ENCODE measurements around the gene BMP2.

BMP2 gene

DNA sequence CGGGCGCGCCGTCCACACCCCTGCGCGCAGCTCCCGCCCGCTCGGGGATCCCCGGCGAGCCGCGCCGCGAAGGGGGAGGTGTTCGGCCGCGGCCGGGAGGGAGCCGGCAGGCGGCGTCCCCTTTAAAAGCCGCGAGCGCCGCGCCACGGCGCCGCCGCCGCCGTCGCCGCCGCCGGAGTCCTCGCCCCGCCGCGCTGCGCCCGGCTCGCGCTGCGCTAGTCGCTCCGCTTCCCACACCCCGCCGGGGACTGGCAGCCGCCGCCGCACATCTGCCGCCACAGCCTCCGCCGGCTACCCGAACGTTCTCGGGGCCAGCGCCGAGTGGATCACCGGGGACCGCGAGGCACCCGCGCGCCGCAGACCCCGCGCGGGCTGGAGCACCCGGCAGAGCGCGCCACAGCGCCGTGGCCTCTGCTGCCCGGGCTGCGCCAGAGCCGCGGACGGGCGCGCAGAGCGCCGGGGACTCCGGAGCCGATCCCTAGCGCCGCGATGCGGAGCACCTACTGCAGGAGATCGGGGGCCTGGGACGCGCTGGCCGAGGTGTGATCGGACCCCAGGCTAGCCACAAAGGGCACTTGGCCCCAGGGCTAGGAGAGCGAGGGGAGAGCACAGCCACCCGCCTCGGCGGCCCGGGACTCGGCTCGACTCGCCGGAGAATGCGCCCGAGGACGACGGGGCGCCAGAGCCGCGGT lies at the start of gene BMP2:
Gene BMP2, plus strand, starts transcription at position 151 of the 692 bp plus-strand sequence. CDS start 2,441 bp downstream, outside the sequence.
- DNase-seq, result no peak

DNA sequence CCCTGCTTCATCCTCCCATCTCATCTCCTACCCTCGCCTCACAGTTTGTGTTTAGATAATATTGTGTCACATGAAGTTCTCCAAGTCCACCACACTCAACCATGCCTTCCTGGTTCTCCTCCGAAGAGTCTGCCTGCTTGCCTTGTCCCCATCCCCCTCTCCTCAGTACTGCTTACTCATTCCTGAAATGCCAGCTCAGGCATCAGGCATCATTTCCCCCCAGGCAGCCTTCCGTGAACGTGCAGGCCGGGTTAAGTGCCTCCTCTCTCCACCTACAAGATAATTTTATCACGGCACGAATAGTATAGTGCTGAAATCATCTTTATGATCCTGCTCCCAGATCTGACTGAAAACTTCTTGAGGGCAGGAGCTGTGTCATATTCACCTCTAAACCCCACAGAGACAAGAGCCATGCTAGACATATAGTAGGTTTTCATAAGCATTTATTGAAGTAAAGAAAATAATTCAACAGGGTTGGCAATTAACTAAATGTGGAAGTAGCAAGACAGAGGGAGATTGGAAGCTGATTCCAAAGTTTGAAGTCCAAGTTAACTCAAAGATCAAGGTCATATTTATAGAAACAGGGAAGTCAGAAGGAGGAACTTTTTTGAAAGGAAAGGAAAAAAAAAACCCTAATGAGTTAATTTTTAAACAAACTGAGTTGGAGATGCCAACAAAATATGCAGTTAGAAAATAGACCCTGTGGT lies 48.7 kb upstream of the BMP2 start:
- DNase-seq, result no peak

DNA sequence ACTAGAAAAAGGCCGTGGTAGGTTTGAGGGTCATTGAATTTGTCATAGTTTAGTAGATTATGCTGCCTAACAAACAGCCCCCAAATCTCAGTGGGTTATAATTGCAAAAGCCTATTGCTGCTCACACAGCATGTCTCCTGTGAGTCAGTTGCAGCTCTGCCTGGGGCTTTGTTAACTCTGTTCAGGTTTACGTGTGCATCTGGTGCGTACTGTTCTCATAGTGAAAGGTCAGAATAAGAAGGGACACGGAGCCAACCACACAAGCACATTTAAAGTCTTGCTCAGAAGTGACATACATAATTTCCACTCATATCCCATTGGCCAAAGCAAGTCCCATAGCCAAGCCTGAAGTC lies 48.1 kb upstream of the BMP2 start:
- no peak for DNase-seq

DNA sequence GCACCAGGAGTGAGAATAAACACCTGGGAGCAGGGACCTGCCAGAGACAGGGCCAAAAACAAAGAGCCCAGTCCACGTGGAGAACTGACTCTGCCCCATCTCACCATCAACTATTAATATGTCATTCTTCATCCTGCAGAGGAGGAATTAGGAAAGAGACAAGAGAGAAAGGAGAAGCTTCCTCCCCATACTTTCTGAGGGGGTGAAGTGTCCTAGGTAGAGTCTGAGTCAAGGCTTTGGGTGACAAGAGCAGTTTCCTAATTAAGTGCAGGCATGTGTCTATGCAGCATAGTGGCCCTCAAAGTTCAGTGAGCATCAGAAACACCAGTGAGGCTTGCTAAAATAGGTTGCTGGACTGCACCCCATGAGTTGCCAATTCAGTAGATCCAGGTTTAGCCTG lies 40.7 kb upstream of the BMP2 start:
- no peak for DNase-seq

DNA sequence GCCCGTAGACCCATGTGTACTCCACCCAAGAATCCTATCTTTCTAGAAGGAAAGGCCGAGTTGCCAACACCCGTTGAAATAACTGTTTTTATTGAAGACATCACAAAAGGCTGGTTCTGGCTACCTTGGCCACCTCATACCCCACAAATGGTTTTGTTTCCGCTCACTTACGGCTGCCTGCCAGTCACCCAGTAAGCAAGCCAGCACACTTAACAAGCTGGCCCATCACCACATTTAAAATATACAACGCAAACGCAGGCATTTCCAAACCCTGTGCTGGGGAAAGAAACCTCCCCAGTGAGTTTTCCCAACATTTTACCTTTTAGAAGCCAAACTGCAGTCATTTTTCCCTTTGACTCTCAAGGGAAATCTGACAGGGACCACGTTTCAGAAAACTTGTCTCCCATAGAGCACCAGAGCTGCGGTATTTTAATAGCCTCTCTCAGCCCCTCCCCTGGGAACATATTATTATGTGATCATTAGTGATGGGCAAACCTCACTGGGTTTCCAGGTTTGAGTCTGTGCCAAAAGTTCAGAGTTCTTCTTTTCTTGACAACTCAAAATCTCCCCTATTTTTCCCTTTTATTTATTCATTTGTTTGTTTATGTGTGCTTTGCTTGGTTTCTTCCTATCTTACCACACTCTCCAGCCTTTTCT lies 36.7 kb upstream of the BMP2 start:
- DNase-seq, result no peak

DNA sequence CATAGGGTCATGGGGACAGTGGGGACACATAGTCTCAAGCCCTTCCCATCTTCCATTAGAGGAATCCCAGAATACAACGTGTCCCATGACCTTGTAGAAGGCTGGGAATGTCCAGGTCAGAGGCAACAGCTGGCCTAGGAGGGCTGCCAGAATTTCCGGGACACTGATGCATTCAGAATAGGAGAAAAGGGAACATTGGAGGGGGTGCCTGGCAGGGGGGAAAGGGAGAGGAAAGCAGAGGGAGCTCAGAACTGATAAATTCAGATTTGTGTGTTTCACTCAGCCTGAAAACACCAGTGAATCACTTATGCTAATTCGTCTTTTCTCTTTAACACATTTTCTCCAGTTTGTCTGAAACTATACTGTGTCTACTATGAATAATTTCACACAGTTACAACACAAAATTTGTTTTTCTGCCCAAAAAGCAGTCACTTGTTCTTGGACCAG lies 35.5 kb upstream of the BMP2 start:
- DNase-seq, result no peak

DNA sequence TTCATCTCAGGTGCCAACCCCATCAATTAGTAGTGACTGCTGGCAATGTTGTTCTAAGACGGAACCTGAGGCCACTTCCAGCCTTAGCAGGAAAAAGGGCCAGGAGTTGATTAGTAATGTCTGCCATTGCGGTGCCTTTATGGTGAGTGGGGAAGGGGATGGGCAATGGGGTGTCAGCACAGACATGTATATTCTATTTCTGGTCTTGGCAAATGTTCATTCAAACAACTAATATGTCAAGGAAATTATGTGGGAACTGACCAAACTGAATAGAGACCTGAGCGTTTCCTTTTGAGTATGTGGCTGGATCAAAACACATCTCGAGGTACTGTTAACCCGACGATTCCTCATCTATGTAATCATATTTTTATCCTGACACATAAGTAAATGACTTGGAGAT lies 34.6 kb upstream of the BMP2 start:
- DNase-seq, result no peak

DNA sequence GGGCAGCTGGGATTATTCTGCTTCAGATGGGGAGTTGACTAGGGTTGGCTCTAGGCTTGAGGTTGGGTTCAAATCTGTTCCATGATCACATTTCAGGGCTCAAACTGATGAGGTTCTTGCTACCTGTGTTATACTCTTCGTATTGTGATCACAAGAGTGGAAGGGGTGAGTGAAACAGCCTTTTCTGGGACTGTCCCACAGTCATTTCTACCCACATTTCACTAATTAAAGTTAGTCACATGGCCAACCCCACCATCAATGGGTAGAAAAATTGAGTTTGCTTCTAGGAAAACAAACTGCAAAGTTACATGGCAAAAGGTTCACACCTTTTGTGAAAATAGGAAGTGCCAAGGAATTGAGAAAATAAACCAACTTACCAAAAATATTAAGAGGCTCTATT lies 33.5 kb upstream of the BMP2 start:
- no peak for DNase-seq

DNA sequence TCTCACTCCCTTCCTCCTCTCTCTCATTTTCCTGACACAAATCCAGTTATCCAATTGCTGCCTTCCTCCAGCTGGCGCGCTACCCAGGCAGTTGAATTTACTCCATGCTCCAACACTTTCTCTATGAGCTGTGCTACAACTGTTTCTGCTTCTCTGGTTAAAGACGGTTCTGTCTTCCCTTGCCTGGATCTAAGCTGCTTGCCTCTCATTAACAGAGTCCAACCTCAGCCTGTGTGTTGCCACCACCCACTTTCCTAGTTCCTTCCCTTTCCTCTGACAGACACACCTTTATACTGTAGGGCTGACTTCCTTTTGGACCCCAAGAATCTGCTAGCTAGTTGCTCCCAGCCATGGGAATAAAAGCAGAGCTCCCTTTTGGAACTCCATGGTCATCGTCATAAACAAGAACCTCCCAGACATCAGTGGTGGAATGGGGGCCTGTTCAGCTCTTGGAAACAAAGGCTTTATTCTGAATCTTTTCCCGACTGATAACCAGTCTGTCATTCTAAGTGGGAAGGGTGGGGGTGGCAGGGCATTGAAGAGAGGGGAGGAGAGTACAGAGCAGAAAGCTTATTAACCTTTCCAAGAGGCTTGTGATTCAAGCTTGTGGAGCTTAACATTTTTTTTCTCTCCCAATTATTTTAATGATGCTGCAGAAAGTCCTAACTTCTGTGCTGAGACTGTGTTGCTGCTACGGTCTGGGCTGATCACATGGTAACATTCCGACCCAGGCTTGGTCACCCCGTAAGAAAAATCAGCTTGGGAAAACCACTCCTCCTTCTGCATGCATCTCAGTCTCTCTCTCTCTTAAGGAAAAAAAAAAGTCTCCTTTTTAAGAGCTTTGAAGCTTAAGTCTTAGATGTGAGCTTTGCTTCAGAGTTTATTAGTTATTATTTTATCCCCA lies 31.3 kb upstream of the BMP2 start:
- no peak for DNase-seq

DNA sequence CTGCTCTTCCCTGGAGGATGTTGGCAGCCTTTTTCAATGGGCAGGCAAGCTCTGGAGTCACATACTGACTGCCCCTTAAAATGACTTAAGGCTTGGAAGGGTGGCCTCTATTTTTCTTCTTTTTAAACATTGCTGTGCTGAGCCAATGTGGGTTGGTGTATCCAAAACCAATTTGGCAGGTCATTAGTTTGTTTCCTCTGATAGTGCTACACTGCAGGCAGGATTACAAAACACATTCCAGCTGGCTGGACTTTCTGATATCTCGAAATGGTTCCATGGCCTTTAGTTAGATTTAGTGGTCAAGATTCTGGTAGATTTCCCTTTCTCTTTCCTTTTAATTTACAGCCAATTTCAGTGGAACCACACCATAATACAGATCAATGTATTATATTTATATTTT lies 28.1 kb upstream of the BMP2 start:
- DNase-seq, result no peak

DNA sequence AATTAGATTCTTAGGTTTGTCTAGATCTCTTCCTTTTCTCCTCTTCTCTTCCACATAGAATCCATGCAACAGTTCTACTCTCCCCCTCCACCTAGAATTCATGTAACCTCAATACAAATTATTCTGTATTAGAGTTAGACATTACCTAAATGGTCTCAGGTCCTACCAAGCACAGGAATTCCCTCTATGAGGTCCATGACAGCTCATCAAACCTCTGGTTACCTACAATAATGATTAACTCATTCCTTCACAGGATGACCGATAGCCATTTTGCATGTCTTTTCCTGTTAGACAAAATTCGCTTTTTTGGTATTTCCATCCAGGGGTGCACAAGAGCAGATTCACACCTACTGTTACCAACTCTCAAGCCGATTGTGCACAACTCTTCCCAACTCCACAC lies 27.4 kb upstream of the BMP2 start:
- DNase-seq, result no peak

DNA sequence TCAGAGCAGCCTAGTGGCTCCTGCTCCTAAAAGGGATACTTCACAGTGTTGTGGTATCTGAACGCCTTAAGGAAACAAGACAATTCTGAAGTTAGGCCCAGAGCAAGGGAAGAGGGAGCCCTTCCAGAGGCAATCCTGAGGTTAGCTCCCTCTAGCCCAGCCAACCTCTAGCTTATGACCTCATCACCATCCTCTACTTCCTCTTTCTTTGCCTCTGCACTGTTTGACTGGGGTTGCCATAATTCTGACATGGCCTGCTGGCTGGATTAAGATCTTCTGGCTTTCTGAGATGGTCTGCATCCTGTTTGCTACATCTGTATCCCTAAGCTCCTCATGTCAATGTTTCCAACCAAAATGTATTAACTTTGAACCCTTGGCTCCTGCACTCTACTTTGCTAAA lies 23.3 kb upstream of the BMP2 start:
- DNase-seq, result no peak

DNA sequence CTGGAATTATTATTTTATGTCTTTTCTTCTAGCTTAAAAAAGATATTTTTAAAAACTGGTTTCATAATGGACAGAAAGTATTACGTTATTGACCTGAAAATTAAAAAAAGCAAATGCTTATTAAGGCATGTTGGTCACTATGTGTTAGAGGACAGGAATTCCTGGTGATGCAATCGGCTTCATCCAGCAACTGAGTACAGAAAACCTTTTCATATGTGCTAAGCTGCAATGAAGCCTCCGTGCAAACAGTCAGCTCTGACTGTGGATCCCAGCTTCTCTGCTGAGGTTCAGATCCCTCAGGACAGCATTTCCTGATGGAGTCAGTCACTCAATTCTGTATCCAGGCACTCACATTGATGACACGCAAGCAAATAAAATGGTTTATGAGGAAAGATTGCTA lies 22.7 kb upstream of the BMP2 start:
- no peak for DNase-seq

DNA sequence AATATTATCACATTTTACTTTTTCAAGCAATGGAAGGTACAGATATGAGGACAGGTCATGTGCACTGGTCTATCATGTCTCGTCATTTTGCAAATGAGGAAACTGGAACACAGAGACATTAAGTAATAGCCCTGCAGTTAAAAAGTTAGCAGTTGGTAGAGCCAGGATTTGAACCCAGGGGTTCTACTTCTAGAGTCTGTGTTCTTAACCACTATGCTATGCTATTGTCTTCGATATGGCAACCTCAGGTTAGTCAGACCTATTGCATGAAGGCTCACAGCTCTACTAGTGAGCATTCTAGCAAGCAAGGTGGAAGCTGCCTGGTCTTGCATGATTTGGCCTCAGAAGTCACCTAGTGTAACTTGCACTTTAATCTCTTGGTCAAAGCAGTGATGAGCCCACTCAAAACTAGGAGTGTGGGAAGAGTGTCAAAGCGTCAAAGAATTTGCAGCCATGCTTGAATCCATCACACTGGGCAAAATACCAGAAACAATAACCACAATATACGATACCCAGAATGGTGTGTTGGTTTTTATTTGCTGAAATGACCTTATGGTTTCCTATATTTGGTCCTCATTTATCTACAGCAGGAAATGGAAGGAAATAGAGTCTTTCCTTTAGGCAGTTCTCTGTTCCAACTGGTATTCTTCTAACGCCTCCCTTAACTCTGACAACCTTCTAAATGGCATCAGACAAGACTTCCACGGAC lies 20.4 kb upstream of the BMP2 start:
- no peak for DNase-seq

DNA sequence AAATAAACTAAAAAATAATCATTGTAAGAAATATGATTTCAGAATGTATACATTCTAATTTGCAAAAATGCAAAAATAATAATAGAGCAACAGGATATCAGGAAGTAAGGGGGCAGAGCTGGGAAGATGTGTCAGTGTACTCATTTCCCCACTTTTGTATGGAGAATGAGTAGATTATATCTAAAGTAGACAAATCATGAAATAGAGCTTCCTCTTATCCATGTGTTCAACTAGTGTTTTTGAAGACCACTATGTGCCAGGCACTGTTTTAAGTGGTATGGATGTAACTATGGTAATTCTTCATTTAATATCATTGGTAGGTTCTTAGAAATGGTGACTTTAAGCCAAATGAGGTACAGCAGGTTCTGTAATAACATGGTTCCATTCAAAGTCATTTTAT lies 17.0 kb upstream of the BMP2 start:
- no peak for DNase-seq

DNA sequence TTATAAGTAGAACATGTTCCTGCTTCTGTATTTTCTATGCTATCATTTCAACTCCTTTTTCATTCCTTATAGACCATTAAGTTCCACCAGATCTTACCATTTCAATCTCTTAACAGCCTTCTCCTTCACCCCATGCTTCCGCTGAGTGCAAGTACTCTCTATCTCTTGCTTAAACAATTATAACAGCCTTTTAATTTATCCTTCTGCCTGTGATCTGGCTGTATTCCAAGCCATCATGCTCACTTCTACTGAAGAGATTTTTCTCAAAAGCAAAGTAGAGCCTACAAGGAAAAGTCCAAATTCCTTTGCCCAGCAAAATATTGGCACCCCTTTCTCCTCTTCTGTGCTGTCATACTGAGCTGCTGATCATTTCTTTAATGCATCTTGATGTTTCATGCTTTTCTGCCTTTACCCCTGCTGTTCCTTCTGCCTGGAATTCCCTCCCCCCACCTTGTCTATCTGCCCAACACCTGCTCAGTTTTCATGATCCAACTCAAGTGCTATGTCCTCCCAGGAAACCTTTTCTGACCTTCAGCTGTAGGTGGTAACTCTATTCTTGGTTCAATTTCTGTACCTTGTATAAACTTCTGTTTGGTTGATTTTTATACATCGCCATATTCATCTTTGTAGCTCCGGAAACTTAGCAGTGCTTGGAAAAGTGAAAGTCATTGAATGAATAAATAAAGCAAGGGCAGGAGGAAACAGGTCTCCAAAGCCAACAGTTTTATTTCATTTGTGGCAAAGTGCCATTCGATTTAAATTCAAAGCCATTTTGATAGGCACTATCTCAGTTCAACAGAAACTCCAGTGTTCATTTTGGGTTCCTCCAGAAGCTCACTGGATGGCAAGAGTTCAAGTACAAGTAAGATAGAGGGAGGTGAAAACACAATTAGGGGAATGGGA lies 10.5 kb upstream of the BMP2 start:
- no peak for DNase-seq

DNA sequence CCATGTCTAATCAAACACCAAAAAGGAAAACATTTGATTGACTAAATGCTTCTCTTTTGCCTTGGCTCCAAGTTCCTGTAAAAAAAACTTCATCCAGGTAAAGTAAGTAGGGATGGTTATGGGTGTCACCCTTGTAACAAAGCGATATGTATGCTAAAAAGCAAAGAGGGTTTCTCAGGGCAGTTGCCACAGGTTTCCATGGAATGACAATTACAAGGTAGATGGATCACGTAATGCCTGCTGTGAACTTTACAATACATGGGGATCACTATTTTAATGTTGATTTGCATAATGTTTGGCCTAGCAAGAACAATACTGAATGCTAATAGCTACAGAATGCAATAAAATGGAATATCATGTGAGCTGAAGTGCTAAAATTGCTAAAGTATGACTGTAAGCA lies 2.9 kb upstream of the BMP2 start:
- no peak for DNase-seq

DNA sequence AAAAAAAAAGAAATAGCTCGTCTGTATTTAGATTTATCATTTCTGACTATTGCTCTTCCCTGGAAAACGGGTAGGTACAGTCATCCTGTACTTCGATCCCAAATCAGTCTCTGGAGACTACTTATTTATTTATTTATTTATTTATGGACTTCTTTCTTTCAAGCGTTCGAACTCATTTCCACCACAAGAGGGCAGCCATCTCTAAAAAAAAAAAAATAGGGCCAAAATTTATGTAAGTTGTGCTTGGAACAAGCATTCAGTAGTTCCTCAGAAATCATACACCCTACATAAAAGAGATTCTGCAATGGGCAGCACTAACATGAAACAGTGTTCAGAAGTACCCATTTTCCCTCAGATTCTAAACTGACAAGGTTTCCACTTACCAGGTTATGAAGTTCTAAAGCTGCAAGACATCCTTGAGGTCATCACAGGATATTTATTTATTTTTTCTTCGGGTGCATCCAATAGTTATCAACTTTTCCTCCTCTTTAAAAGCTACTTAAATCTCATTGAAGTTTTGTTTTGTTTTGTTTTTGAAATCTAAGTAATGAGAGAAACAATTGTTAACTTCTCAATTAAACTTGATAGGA lies 1.9 kb upstream of the BMP2 start:
- no peak for DNase-seq

DNA sequence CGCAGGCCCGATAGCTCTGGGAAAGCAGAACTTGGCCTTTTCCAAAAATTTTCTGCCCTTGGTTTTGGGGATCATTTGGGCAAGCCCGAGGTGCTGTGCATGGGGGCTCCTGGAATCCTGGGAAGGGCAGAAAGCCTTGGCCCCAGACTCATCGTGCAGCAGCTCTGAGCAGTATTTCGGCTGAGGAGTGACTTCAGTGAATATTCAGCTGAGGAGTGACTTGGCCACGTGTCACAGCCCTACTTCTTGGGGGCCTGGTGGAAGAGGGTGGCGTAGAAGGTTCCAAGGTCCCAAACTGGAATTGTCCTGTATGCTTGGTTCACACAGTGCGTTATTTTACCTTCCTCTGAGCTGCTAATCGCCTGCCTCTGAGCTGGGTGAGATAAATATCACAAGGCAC lies 1.1 kb upstream of the BMP2 start:
- DNase-seq, result no peak

DNA sequence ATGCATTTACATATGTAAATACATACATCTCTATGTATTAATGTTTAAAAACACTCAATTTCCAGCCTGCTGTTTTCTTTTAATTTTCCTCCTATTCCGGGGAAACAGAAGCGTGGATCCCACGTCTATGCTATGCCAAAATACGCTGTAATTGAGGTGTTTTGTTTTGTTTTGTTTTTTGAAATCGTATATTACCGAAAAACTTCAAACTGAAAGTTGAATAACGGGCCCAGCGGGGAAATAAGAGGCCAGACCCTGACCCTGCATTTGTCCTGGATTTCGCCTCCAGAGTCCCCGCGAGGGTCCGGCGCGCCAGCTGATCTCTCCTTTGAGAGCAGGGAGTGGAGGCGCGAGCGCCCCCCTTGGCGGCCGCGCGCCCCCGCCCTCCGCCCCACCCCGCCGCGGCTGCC lies 355 bp upstream of the BMP2 start:
- DNase-seq, result no peak
